GM23248 (cell line): Measurements from ENCODE around the gene SYT2.

Source experiments
- EZH2 ChIP-seq: fragments of 200-600 bp; sonication (generic); IDR thresholded peaks from 2 replicates; pipeline ENCODE4 v1.6.1; 2018; ENCODE audit warnings: antibody characterized with exemption, mild to moderate bottlenecking; ENCODE audit not compliant: insufficient read depth, poor library complexity, severe bottlenecking
- EZH2phosphoT487 ChIP-seq: fragments of 200-600 bp; sonication (generic); IDR thresholded peaks from 2 replicates; pipeline ENCODE4 v1.6.1; 2018; ENCODE audit warnings: antibody characterized with exemption, moderate library complexity, mild to moderate bottlenecking, low read depth; ENCODE audit not compliant: insufficient read depth

DNA sequence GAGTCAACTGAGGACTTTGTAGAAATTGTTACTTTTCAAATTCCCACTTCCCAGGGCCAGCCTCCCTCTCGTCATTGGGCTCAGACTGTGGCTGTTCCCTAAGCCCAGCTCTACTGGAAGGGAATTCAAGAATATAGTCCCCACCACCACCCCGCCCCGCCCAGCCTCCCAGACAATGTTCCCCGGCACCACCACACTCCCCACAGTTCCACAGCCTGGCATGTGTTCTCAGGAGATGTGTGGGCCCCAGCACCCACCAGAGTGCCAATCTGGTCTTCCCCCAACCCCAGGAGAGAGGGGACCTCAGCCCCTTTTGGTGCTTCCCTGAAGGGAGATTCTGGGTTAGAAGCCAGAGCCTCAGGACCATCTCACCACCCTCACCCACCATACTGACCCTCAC, 120.1 kb downstream of the SYT2 start:
- TF ChIP-seq EZH2 (no peak), EZH2phosphoT487 (no peak)
